ENCODE results near the gene GOLGB1.
"Not testable (repeated sequence)": the region's sequence is repeated elsewhere in the genome, so short reads cannot be mapped to it uniquely, and the experiment has no call there.

Gene GOLGB1

DNA sequence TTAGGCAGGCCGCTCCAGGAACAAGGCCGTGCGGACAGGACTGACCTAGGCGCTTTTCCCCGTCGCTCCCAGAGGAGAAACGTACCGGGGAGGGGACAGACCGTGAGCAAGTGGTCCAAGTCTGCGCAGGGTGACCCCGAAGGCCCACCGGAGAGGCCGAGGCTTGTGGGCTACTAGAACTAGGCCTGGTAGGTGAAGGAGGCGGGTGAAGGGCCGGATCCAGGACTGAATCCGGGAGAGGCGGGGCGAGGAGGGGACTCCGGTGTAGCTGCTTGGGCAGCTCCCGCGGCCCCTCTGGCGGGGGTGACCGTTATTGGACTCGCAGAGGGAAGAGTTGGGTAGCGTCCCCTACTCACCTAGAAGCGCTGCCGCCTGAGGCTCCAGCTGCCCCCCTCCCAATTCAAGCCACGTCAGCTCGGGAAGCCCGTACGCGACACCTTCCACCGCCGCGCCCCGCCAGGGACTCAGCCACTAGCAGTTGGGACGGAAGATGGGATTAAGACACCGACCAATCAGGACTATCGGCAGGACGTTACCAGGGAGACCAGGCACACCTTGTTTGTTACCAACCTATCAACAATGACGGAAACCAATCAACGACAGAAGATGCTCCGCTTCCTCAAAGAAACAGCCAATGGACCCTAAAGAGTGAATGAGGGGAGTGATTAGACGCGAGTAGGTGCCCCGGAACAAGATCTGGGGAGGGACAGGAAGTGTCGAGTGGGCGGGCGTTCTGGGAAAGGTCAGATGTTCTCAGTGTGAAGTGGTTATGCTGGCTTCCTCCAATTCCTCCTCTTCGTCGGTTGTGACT, at the start of gene GOLGB1:
GOLGB1 (minus strand) TSS at position 466 of the 811 bp plus-strand sequence. CDS start 18,770 bp downstream, outside the sequence.
- peak; percentile 100 for DNase-seq (ENCODE audit: low spot score)

DNA sequence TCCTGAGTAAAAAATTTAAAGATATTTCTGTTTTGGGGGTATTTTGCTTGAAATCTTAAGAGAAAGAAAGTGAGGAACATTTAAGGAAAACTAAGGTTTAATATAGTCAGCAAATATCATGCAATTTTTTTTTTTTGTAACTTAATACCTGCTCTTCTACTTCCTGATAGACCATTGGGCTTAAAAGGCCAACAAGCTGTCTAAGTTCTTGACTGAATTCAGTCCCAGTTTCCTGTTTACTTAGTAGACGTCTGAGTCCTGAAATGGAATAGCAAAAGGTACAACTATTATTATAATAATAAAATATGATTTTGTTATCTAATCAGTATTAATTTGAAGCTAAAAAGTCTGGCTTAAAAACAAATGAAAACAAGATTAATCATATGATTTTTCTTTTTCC, 47.4 kb upstream of the GOLGB1 start:
- DNase-seq (ENCODE audit: low spot score), result no peak

DNA sequence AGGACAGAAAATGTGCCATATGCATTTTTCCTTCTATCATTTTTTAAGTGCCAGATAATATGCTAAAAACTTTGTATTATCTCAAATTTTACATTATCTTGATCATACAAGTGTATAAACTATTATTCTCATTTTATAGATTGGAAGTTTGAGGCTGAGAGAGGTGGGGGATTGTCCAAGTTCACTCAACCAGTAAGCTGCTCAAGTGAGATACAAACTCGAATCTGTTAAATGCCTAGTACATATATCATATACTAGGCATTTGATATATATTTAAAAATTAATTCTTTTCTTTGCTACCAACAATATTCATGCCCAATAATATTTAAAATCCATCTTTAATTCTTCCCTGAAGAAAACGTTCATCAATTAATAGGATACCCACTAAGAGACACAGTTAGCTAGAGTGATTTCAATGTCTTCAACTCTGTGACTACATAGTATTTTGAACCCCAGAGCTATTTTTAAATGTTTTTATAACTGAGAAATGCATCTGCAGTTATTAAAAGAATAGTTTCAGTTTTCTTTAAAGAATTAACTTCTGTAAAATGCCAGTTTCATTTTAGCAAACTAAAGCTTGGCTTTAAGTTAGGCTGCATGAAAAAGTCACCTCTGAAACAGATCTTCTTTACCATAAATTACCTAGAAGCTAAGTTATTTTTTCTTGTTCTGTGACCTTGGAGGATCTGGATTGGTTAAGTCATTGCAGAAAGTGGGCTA, 44.9 kb upstream of the GOLGB1 start:
- DNase-seq (ENCODE audit: low spot score), result no peak

GRCh38 chr3:121793078-121793477, 43.5 kb upstream of the GOLGB1 start:
- no peak for DNase-seq (ENCODE audit: low spot score)

- DNase-seq (ENCODE audit: low spot score), result no peak
Measured at GRCh38 chr3:121786485-121786884, 36.9 kb upstream of the GOLGB1 start.

- DNase-seq (ENCODE audit: low spot score), result not testable (repeated sequence)
Measured at GRCh38 chr3:121782784-121783183, 33.2 kb upstream of the GOLGB1 start.

- DNase-seq (ENCODE audit: low spot score), result no peak
Measured at GRCh38 chr3:121781611-121782010, 32.1 kb upstream of the GOLGB1 start.

- not testable (repeated sequence) for DNase-seq (ENCODE audit: low spot score)
Measured at GRCh38 chr3:121775095-121775494, 25.6 kb upstream of the GOLGB1 start.

- no peak for DNase-seq (ENCODE audit: low spot score)
Measured at GRCh38 chr3:121769246-121769645, 19.7 kb upstream of the GOLGB1 start.

DNA sequence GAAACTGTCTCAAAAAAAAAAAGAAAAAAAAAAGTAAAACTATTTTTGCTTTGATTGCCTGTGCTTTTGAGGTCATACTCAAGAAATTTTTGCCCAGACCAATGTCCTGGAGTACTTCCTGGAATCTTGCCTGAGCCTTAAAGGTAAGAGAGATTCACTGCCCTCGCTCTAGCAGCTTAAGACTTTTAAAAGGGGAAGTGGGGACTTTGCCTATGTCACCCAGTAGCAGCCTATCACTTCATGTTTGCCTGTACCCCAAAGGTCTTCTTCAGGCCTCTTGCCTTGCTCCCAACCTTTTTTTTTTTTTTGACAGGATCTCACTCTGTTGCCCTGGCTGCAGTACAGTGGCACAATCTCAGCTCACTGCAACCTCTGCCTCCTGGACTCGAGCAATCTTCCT, 18.9 kb upstream of the GOLGB1 start:
- DNase-seq (ENCODE audit: low spot score), result no peak

DNA sequence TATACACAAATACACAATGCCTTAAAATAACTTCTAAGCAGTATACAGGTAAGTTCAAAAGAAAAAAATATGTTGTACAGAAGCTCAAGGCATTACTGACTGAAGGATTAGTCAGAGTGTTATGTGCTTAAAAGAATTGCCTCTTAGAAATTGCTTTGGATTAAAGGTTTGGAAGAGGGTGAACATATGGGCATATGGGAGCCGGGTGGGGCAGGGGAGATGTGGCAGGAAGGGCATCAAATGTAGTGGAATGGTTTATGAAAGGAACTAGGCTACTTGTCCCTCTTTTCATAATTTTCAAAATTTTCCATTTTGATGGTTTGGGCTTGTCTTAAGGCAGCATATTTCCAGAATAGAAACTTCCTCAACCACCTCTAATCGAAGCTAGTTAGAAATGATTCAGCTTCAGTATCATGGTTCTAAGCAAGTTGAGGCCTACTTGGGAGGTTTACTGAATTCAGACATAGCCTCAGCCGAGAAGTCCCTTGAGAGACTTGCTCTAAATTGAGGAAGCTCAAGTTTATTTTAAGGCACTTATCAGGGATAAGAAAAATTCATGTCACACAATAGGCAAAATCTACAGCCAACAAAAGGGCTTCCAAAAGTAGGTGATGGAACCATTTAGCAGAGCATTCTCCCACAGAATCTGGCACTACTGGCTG, 10.1 kb upstream of the GOLGB1 start:
- no peak for DNase-seq (ENCODE audit: low spot score)

GRCh38 chr3:121758727-121759450, 9.3 kb upstream of the GOLGB1 start:
- no peak for DNase-seq (ENCODE audit: low spot score)

- DNase-seq (ENCODE audit: low spot score), result no peak
Measured at GRCh38 chr3:121757812-121758545, 8.4 kb upstream of the GOLGB1 start.

GRCh38 chr3:121757087-121757811, 7.7 kb upstream of the GOLGB1 start:
- no peak for DNase-seq (ENCODE audit: low spot score)

- no peak for DNase-seq (ENCODE audit: low spot score)
Measured at GRCh38 chr3:121752772-121753171, 3.2 kb upstream of the GOLGB1 start.

GRCh38 chr3:121752261-121752660, 2.7 kb upstream of the GOLGB1 start:
- no peak for DNase-seq (ENCODE audit: low spot score)

DNA sequence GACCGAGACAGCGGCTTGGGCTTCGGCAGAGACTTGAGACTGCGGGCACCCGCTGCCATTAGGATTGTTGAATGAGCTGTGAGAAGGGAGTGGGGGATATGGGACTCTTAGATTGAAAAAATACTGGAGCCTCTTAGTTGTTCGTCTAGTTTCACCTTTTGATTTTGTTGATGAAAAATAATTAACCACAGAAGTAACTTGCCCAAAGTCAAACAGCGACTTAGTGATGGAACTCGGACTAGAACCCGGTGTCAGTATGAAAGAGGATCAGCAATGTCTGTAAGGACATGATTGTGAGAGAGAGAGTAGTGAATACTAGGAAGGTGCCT, 510 bp upstream of the GOLGB1 start:
- DNase-seq (ENCODE audit: low spot score), result no peak

DNA sequence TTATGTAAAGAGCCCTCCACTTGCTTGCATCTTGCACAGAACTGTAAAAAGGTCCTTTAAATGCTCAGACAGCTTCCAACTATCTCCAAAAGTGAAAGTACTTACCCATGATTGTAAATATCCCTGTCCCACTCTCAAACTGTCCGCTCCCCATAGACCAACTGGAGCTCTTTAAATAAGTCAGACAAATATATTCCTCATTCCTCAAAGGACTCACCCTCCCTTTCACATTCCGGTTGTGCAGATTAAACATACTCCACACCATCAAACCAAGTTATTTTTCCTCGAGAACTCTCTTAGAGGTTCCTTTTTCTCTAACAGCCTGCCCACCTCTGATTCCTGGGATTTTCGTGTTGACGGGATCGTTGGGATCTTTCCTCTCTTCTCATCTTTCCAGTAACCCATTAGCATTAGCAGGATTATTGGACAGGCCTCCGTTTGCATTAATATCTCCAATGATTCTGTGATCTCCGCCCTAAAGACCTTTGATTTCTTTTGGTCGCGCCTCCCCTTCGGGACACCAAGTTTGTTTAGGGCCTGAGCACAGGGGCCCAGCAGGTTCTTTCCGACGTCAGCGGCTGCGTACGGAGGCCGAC, 763 bp downstream of the GOLGB1 start:
- peak; percentile 74 for DNase-seq (ENCODE audit: low spot score)

DNA sequence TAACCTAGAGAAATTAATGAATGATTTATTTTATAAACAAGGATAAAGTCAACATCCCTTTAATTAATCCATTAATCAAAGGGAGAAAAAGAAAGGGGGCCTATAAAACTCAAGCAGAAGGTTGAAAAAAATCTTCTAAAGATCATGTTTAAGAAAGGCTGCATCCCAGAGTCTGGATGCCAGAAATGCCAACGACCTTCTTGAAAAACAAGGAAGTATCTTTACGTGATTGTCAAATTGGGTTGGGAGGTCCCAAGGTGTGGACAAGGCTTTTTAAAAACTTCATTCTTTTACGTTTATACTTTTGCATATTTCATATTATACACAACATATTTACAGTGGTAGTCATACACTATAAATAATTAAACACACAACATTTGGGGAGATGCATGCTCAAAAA, 1.6 kb downstream of the GOLGB1 start:
- peak; percentile 21 for DNase-seq (ENCODE audit: low spot score)

- DNase-seq (ENCODE audit: low spot score), result not testable (repeated sequence)
Measured at GRCh38 chr3:121743106-121743505, 6.4 kb downstream of the GOLGB1 start.

GRCh38 chr3:121740896-121741295, 8.6 kb downstream of the GOLGB1 start:
- no peak for DNase-seq (ENCODE audit: low spot score)
